GM10266 (cell line): ENCODE measurements around the gene DENND4C.

ENCODE experiments used
- DNase-seq: peaks from one replicate; pipeline ENCODE4 v3.0.0; 2012; ENCODE audit errors: extremely low spot score
- CTCF ChIP-seq: IDR thresholded peaks from 2 replicates; pipeline ENCODE4 v1.5.1; 2012; ENCODE audit warnings: mild to moderate bottlenecking, low read depth; ENCODE audit not compliant: control insufficient read depth, insufficient read depth; ENCODE audit errors: missing control alignments

Gene DENND4C

GRCh38 chr9:19224563-19224962 lies 5.9 kb upstream of the DENND4C start:
- TF ChIP-seq CTCF: no peak

GRCh38 chr9:19229595-19230354 lies 718 bp upstream of the DENND4C start:
- DNase-seq: peak; percentile 19

More at GRCh38 chr9:19224563-19224962, 5.9 kb upstream of the DENND4C start:
- no peak for DNase-seq

GRCh38 chr9:19231126-19231903 lies 822 bp downstream of the DENND4C start:
- DNase-seq: peak; percentile 41
- TF ChIP-seq CTCF: no peak

More at GRCh38 chr9:19229595-19230354, 718 bp upstream of the DENND4C start:
- TF ChIP-seq CTCF: no peak

- no peak for TF ChIP-seq CTCF
- no peak for DNase-seq
Measured at GRCh38 chr9:19231904-19232822, 1.7 kb downstream of the DENND4C start.

- peak; percentile 44 for DNase-seq
- TF ChIP-seq CTCF: no peak
Measured at GRCh38 chr9:19232823-19233194, 2.3 kb downstream of the DENND4C start.

GRCh38 chr9:19233344-19233743 lies 2.9 kb downstream of the DENND4C start:
- DNase-seq: no peak
- no peak for TF ChIP-seq CTCF

GRCh38 chr9:19239955-19240354 lies 9.5 kb downstream of the DENND4C start:
- DNase-seq: no peak
- no peak for TF ChIP-seq CTCF
